C4-2B (cell line): ENCODE data around the gene CCNL2.
A peak's percentile ranks its signal among the peaks of the same experiment; 100 is the strongest.
"Not testable (repeated sequence)": the region's sequence is repeated elsewhere in the genome, so short reads cannot be mapped to it uniquely, and the experiment has no call there.

Source experiments
- H3K27ac ChIP-seq: fragments of 450-650 bp; 2 replicates; pipeline ENCODE4 v1.5.1; 2017
- CTCF ChIP-seq: fragments of 450-650 bp; conservative IDR thresholded peaks from 2 replicates; pipeline ENCODE4 v1.5.1; 2017; ENCODE audit warnings: mild to moderate bottlenecking
- ZFX ChIP-seq: fragments of 450-650 bp; IDR thresholded peaks from 2 replicates; pipeline ENCODE4 v1.6.1; 2017

Gene CCNL2

GRCh38 chr1:1430114-1430982 lies 31.2 kb upstream of the CCNL2 start:
- H3K27ac ChIP-seq: peak overlapping the region; percentile 2; the same call in 1 of the 2 replicates
- no peak for TF ChIP-seq ZFX
- no peak for TF ChIP-seq CTCF

- TF ChIP-seq ZFX (no peak), CTCF (no peak)
- H3K27ac ChIP-seq: no peak overlapping the region
Observed at GRCh38 chr1:1429671-1430073, 30.5 kb upstream of the CCNL2 start.

DNA sequence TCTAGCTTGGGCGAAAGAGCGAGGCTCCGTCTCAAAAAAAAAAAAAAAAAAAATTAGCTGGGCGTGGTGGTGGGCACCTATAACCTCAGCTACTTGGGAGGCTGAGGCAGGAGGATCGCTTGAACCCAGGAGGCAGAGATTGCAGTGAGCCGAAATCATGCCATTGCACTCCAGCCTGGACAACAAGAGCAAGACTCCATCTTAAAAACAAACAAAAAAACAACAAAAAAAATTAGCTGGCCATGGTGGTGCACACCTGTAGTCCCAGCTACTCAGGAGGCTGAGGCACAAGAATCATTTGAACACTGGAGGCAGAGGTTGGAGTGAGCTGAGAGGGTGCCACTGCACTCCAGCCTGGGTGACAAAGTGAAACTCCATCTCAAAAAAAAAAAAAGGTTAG lies 29.8 kb upstream of the CCNL2 start:
- H3K27ac ChIP-seq: not testable (repeated sequence)

DNA sequence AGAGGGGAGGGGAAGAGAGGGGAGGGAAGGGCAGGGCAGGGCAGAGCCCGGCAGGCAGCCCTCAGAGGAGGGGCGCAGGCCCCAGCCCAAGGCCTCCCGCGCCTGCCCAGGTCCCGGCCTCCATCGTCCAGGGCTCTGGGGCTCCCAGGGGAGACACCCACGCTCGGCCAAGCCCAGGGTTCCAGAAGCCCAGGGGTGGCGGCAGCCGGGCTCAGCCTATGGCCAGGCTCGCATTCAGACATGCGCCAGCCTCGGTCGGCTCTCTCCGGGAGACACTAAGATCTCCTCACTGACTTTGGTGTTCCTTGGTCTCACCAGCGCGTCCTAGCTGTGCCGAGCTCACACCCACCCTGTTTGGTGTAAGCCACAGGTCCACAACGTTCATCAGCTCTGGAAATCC lies 29.0 kb upstream of the CCNL2 start:
- TF ChIP-seq ZFX (no peak), CTCF (no peak)
- H3K27ac ChIP-seq: no peak overlapping the region

DNA sequence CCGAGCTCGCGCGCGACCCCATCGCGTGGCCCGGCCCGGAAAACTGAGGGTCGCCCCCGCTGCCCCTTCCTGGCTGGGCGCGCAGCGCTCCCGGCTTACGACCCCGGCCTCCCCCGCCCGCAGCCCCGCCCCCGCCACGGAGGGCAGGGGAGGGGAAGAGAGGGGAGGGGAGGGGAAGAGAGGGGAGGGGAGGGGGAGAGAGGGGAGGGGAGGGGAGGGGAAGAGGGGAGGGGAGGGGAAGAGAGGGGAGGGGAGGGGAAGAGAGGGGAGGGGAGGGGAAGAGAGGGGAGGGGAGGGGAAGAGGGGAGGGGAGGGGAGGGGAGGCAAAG lies 28.6 kb upstream of the CCNL2 start:
- TF ChIP-seq ZFX: no peak
- H3K27ac ChIP-seq: no peak overlapping the region

DNA sequence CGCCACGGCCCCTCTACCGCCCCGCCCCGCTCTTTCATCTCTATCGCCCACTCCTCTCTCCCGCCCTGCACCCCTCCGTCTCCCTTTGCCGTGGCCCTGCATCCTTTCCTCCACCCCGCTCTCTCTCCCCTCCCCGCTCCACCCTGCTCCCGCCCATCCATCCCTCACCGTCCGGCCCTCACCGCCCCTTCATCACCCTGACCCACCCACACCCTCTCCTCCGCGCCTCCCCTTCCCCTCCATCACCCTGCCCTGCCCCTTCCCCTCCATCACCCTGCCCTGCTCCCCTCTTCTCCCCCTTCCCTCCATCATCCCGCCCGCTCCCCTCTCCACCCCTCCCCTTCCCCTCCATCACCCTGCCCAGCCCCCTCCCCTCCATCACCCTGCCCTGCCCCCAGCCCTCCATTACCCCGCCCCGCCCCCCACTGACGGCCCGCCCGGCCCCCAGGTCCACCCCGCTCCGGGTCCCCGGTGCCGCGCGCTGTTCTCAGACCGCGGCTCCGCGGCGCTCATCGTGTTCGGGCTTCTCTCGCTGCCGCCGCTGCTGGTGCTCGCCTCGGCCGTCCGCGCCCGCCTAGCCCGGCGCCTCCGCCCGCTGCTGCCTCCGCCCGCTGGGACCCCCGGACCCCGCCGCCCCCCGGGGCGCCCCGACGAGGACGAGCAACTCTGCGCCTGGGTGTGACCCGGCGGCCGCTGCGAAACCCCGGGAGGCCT lies 28.1 kb upstream of the CCNL2 start:
- no peak for TF ChIP-seq CTCF
- TF ChIP-seq ZFX: no peak
- H3K27ac ChIP-seq: no peak overlapping the region

- H3K27ac ChIP-seq: no peak overlapping the region
- no peak for TF ChIP-seq ZFX
- no peak for TF ChIP-seq CTCF
Observed at GRCh38 chr1:1426496-1427105, 27.5 kb upstream of the CCNL2 start.

DNA sequence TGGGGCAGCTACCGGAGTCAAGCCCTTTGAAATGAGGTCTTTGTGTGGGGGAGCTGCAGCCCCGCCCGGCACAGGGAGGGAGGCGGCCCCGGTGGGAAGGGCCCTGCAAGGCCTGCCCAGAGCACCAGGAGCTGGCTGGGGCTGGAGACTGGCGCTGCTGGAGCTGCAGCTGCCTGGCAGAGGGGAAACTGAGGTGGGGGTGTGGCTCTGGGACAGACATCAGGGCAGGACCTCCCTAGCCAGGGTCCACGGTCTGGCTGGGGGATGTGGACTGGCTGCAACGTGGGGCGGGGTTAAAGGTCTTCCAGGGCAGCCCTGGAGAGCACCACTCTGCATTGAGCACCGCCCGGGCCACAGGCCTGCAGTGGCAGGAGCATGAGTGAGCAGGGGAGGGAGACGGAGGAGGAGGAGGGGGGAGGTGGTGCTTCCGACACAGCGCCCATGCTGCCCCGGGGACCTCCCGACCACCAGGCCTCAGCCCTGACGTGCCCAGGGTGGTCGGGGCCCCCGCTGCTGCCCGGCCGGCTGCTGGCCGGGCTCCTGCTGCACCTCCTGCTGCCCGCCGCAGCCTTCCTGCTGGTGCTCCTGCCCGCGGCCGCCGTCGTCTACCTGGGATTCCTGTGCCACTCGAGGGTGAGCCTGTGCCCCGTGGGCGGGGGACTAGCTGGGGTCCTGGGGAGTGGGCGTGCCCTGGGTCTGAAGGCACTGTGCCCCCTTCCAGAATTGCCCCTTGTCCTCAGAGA lies 26.8 kb upstream of the CCNL2 start:
- no peak overlapping the region for H3K27ac ChIP-seq
- TF ChIP-seq ZFX: no peak
- TF ChIP-seq CTCF: no peak
